ENCODE results near the gene LINC00237. TPM values are rescaled to one million over a fixed set of nuclear protein-coding genes. Genes with fewer than 3 reads are reported as not detected.

LINC00237 gene
- total and polyA plus RNA-seq, 2 of the 8 experiments (the other 6 are each of a cell fraction or from before 2014, with no cell fraction given) = 0.28 to 1.4 TPM

GRCh38 chr20:21137078-21137477 lies 30.9 kb upstream of the LINC00237 start:
- no peak overlapping the region for H2AK5ac ChIP-seq (ENCODE audit: low read depth, low read length)

More at GRCh38 chr20:21137078-21137477, 30.9 kb upstream of the LINC00237 start:
- H3K27me3 ChIP-seq (replicated peaks in 1 of 4; ENCODE audit: control insufficient read depth in 3 of 4, extremely low read depth in 1 of 4, insufficient read depth in 3 of 4, low read length in 3 of 4) = no peaks in the 10 kb centered on the region
- no peak overlapping the region for H2BK5ac ChIP-seq (ENCODE audit: low read depth, low read length)
- no peak overlapping the region for H4K5ac ChIP-seq (ENCODE audit: insufficient read length, low read depth, low read length)
- POLR2A ChIA-PET (ENCODE audit: partially characterized antibody) = interaction anchor here (1.0 kb wide), 3 partner anchors 11 to 37 kb away, joined by 3 read pairs; partner anchors contain the start of gene KIZ
- H3K56ac ChIP-seq (replicated peaks; ENCODE audit: insufficient read length, low read depth, low read length) = no peak overlapping the region
- H3K79me2 ChIP-seq (ENCODE audit: control insufficient read depth in 1 of 2, insufficient read depth in 2 of 2, low read length in 2 of 2) = no peaks in the 10 kb centered on the region
- no peak overlapping the region for H2BK12ac ChIP-seq (ENCODE audit: low read depth, low read length)
- H3K36me3 ChIP-seq (ENCODE audit: control insufficient read depth in 2 of 4, insufficient read depth in 4 of 4, low read length in 3 of 4) = peaks cover 0 to 24% (median 1%) of the 10 kb centered on the region in 4 experiments; a peak in 2 of 8 replicates
- no peak overlapping the region for H4K8ac ChIP-seq (ENCODE audit: extremely low read depth, insufficient read depth, low read length)
- no peak overlapping the region for H4K91ac ChIP-seq (replicated peaks; ENCODE audit: insufficient read length, low read length)
- no peak overlapping the region for H3K4me2 ChIP-seq (ENCODE audit: insufficient read depth in 1 of 2, low read depth in 2 of 2, low read length in 2 of 2)
- FAIRE-seq (no peak), DNase-seq (ENCODE audit: low read depth in 1 of 2, low spot score in 2 of 2) (peak in 1 of 2 experiments; percentile 38)
- H3K23me2 ChIP-seq (ENCODE audit: low read depth, low read length) = peaks cover 3% of the 10 kb centered on the region; the same call in 1 of the 2 replicates
- no peaks in the 10 kb centered on the region for H4K20me1 ChIP-seq (replicated peaks in 1 of 2; ENCODE audit: control insufficient read depth in 1 of 2, insufficient read depth in 2 of 2, low read length in 2 of 2)
- no peak for TF ChIP-seq TBP (IDR thresholded peaks at IDR 0.05; ENCODE audit: low read depth, low read length)
- no peak for TF ChIP-seq EZH2 (IDR thresholded peaks at IDR 0.05; ENCODE audit: low read depth, low read length, severe bottlenecking)
- no peak for TF ChIP-seq RAD21 (IDR thresholded peaks at IDR 0.05 in 1 of 2, conservative IDR thresholded peaks at IDR 0.05 in 1 of 2; ENCODE audit: low read depth in 2 of 2, low read length in 2 of 2)
- TF ChIP-seq POLR2AphosphoS5 (IDR thresholded peaks at IDR 0.05; ENCODE audit: low read depth, low read length) = no peak
- no peak for TF ChIP-seq EP300 (IDR thresholded peaks at IDR 0.05; ENCODE audit: borderline replicate concordance in 1 of 2, low read depth in 2 of 2, low read length in 2 of 2)
- no peak for TF ChIP-seq SRF (IDR thresholded peaks at IDR 0.05; ENCODE audit: low read depth, low read length)
- TF ChIP-seq PHF8 (conservative IDR thresholded peaks at IDR 0.05; ENCODE audit: low read depth, low read length) = no peak
- TF ChIP-seq TAF1 (IDR thresholded peaks at IDR 0.05; ENCODE audit: low read depth, low read length) = no peak
- TF ChIP-seq POLR2A (IDR thresholded peaks at IDR 0.05; ENCODE audit: control extremely low read depth in 1 of 2, low read depth in 2 of 2, low read length in 2 of 2) = no peak
- TF ChIP-seq FOSL1 (IDR thresholded peaks at IDR 0.05; ENCODE audit: insufficient read depth, low read depth, low read length) = no peak
- TF ChIP-seq TEAD4 (IDR thresholded peaks at IDR 0.05; ENCODE audit: low read depth, low read length) = no peak
- no peak for TF ChIP-seq YY1 (IDR thresholded peaks at IDR 0.05; ENCODE audit: low read depth, low read length)
- no peak for TF ChIP-seq SIRT6 (IDR thresholded peaks at IDR 0.05; ENCODE audit: low read length)
- H3K23ac ChIP-seq (ENCODE audit: insufficient read length) = no peak overlapping the region
- no peak overlapping the region for H3K27ac ChIP-seq (ENCODE audit: low read depth, low read length)
- no peak overlapping the region for H3K18ac ChIP-seq (ENCODE audit: extremely low read depth, low read length)
- H2BK120ac ChIP-seq (replicated peaks; ENCODE audit: low read depth, low read length) = no peak overlapping the region
- no peak overlapping the region for H3K4ac ChIP-seq (replicated peaks; ENCODE audit: insufficient read length, low read depth, low read length)
- H3K14ac ChIP-seq (ENCODE audit: insufficient read length) = no peak overlapping the region
- H3K4me1 ChIP-seq (replicated peaks in 1 of 4; ENCODE audit: control insufficient read depth in 3 of 4, insufficient read depth in 4 of 4, low read length in 3 of 4) = peaks cover 0 to 3% (median 0%) of the 10 kb centered on the region in 4 experiments; a peak in 2 of 7 replicates
- H2BK15ac ChIP-seq (ENCODE audit: low read length) = no peak overlapping the region
- H3K4me3 ChIP-seq (ENCODE audit: extremely low read depth in 1 of 4, insufficient read depth in 2 of 4, low read depth in 3 of 4, low read length in 4 of 4) = no peak overlapping the region
- 92% methylated on average over 1 of the region's 1 CpG; no CpG with 5 or more reads in 1 of the 2 experiments for WGBS, 2 experiments (ENCODE audit: extremely low coverage in 1 of 2, insufficient coverage in 1 of 2, insufficient read length in 1 of 2, insufficient replicate concordance in 2 of 2, low coverage in 1 of 2, low lambda C conversion rate in 2 of 2, missing lambda C conversion rate in 1 of 2)
- H2BK20ac ChIP-seq (ENCODE audit: low read length) = no peak overlapping the region
- no peaks in the 10 kb centered on the region for H3K9me3 ChIP-seq (ENCODE audit: insufficient read depth in 2 of 2, low read depth in 1 of 2, low read length in 1 of 2)
- CTCF ChIA-PET (ENCODE audit: partially characterized antibody) = interaction anchor here (0.7 to 1.7 kb wide), 7 partner anchors 14 to 273 kb away, joined by 3 to 5 read pairs (median 3); no protein-coding TSS in a partner anchor
- H2AFZ ChIP-seq (ENCODE audit: low read length) = no peak overlapping the region
- peak overlapping the region in 1 of 4 experiments; percentile 28; a peak in 1 of 7 replicates for H3K9ac ChIP-seq (replicated peaks in 1 of 4; ENCODE audit: extremely low read depth in 1 of 4, low read depth in 3 of 4, low read length in 3 of 4)
- peaks cover 4% of the 10 kb centered on the region; the same call in 1 of the 2 replicates for H3K79me1 ChIP-seq (ENCODE audit: low read depth, low read length)
